GM23338 (cell line): ENCODE results near the gene ERP27. TPM values are rescaled to one million over a fixed set of nuclear protein-coding genes. Genes with fewer than 3 reads are reported as not detected.

ENCODE experiments used
- ATAC-seq: fragments of 200-7000 bp; cut with Tn5 transposase; 3 replicates; pipeline ENCODE4 v1.9.1; 2020
- DNase-seq: peaks from one replicate; pipeline ENCODE4 v3.0.0-alpha.2; 2015; ENCODE audit warnings: low spot score
- H2AFZ ChIP-seq: fragments of 200-600 bp; sonication (generic); 2 replicates; pipeline ENCODE4 v1.8.0; 2016; ENCODE audit warnings: antibody characterized with exemption, mild to moderate bottlenecking, moderate library complexity
- H3F3A ChIP-seq: fragments of 200-600 bp; sonication (generic); replicated peaks from 2 replicates; pipeline ENCODE4 v1.8.0; 2017; ENCODE audit warnings: antibody characterized with exemption, mixed run types, low read depth
- H3K27ac ChIP-seq: fragments of 200-600 bp; sonication (generic); 2 replicates; pipeline ENCODE4 v1.6.1; 2016; ENCODE audit warnings: low read depth
- H3K27me3 ChIP-seq: fragments of 200-600 bp; sonication (generic); 2 replicates; pipeline ENCODE4 v1.8.0; 2016; ENCODE audit warnings: mild to moderate bottlenecking, mixed run types, moderate library complexity; ENCODE audit not compliant: insufficient read depth
- H3K36me3 ChIP-seq: fragments of 200-600 bp; sonication (generic); 2 replicates; pipeline ENCODE4 v1.8.0; 2016; ENCODE audit warnings: mild to moderate bottlenecking; ENCODE audit not compliant: insufficient read depth
- H3K4me1 ChIP-seq: fragments of 200-600 bp; sonication (generic); 2 replicates; pipeline ENCODE4 v1.8.0; 2016; ENCODE audit warnings: mild to moderate bottlenecking, moderate library complexity; ENCODE audit not compliant: insufficient read depth
- H3K4me2 ChIP-seq: fragments of 200-600 bp; sonication (generic); 2 replicates; pipeline ENCODE4 v1.7.1; 2017; ENCODE audit warnings: mixed run types
- H3K4me3 ChIP-seq: fragments of 200-600 bp; sonication (generic); 2 replicates; pipeline ENCODE4 v1.6.1; 2016; ENCODE audit warnings: mixed run types
- H3K79me2 ChIP-seq: fragments of 200-600 bp; sonication (generic); replicated peaks from 2 replicates; pipeline ENCODE4 v1.8.0; 2017; ENCODE audit warnings: mild to moderate bottlenecking; ENCODE audit not compliant: insufficient read depth
- H3K9me2 ChIP-seq: fragments of 200-600 bp; sonication (generic); 2 replicates; pipeline ENCODE4 v1.8.0; 2017; ENCODE audit not compliant: insufficient read depth
- H4K20me1 ChIP-seq: fragments of 200-600 bp; sonication (generic); replicated peaks from 2 replicates; pipeline ENCODE4 v1.8.0; 2017; ENCODE audit warnings: mild to moderate bottlenecking; ENCODE audit not compliant: insufficient read depth
- H3K27ac Mint-ChIP-seq: 2 replicates; pipeline ENCODE4 v1.8.0; 2020; ENCODE audit warnings: inconsistent platforms, mild to moderate bottlenecking, moderate library complexity, mixed read lengths
- H3K27me3 Mint-ChIP-seq: 3 replicates; pipeline ENCODE4 v1.8.0; 2022; ENCODE audit warnings: low read depth, mild to moderate bottlenecking, moderate library complexity, mixed read lengths, inconsistent platforms; ENCODE audit not compliant: insufficient read depth, poor library complexity
- H3K36me3 Mint-ChIP-seq: 3 replicates; pipeline ENCODE4 v1.8.0; 2021; ENCODE audit warnings: low read depth, mild to moderate bottlenecking, inconsistent platforms, moderate library complexity, mixed read lengths
- H3K4me1 Mint-ChIP-seq: 3 replicates; pipeline ENCODE4 v1.8.0; 2020; ENCODE audit warnings: mild to moderate bottlenecking, inconsistent platforms, mixed read lengths
- H3K4me3 Mint-ChIP-seq: 3 replicates; pipeline ENCODE4 v1.8.0; 2021; ENCODE audit warnings: moderate library complexity, mild to moderate bottlenecking, inconsistent platforms, mixed read lengths
- H3K9me3 Mint-ChIP-seq: 3 replicates; pipeline ENCODE4 v1.8.0; 2020; ENCODE audit warnings: moderate library complexity, mild to moderate bottlenecking, inconsistent platforms, mixed read lengths
- CTCF ChIP-seq, 2 experiments: fragments of 200-600 bp in 1 of 2; sonication (generic) in 1 of 2; conservative IDR thresholded peaks; 2 replicates each; pipeline versions ENCODE4 v1.5.1 to v1.6.1; 2016 to 2017; ENCODE audit warnings: antibody characterized with exemption in 2 of 2, low read depth in 2 of 2, mild to moderate bottlenecking in 2 of 2, moderate library complexity in 1 of 2
- ETS1 ChIP-seq: IDR thresholded peaks from 2 replicates; pipeline ENCODE4 v1.6.1; 2016; ENCODE audit warnings: antibody characterized with exemption
- EZH2phosphoT487 ChIP-seq: fragments of 200-600 bp; sonication (generic); IDR thresholded peaks from one replicate; pipeline ENCODE4 v1.8.1; 2018; ENCODE audit warnings: antibody characterized with exemption; ENCODE audit not compliant: unreplicated experiment
- NANOG ChIP-seq: IDR thresholded peaks from 2 replicates; pipeline ENCODE4 v1.6.1; 2016; ENCODE audit warnings: antibody characterized with exemption, borderline replicate concordance
- ZNF331 ChIP-seq: fragments of 250-450 bp; sonication (Bioruptor Pico); IDR thresholded peaks from 2 replicates; pipeline ENCODE4 v1.5.0; 2020; ENCODE audit warnings: low read depth, mild to moderate bottlenecking, moderate library complexity
- ZNF462 ChIP-seq: fragments of 250-450 bp; sonication (Bioruptor Pico); IDR thresholded peaks from 2 replicates; pipeline ENCODE4 v1.5.0; 2020; ENCODE audit warnings: mild to moderate bottlenecking, moderate library complexity
- polyA plus RNA-seq: library from polyadenylated mRNA; unstranded; fragments of >200 nt; fragmentation: Nextera tagmentation; extraction: Ambion mirVana; gene quantifications from 2 replicates; pipeline ENCODE4 v1.2.1, GENCODE V29; 2016
- total RNA-seq: library from RNA; depleted of rRNA; stranded (reverse); fragments of >200 nt; shearing (Covaris generic); gene quantifications from 2 replicates; pipeline ENCODE4 v1.2.3, GENCODE V29; 2014

ERP27 gene
- total and polyA plus RNA-seq, 2 experiments from 2014 or later, result not detected

- TF ChIP-seq ETS1 (no peak), CTCF (conservative IDR thresholded peaks at IDR 0.05; ENCODE audit: low read depth in 2 of 2) (no peak), EZH2phosphoT487 (no peak), ZNF331 (CRISPR knock-in tag) (no peak), NANOG (no peak), ZNF462 (CRISPR knock-in tag) (no peak)
- no peak for ATAC-seq
These were observed 36.3 kb upstream of the ERP27 start for GRCh38 chr12:14974633-14975032.

More at GRCh38 chr12:14974633-14975032, 36.3 kb upstream of the ERP27 start:
- Mint-ChIP-seq H3K4me3 (no peak overlapping the region), H3K36me3 (no peaks in the 10 kb centered on the region), H3K27ac (no peak overlapping the region), H3K27me3 (no peaks in the 10 kb centered on the region), H3K9me3 (no peaks in the 10 kb centered on the region), H3K4me1 (no peaks in the 10 kb centered on the region; the same call in 2 of the 3 replicates)
- Histone ChIP-seq H3K4me3 (no peak overlapping the region), H2AFZ (no peak overlapping the region), H3K27me3 (no peaks in the 10 kb centered on the region), H3K4me2 (no peak overlapping the region), H4K20me1 (no peaks in the 10 kb centered on the region), H3K9me2 (peaks cover 3% of the 10 kb centered on the region; the same call in 1 of the 2 replicates), H3K27ac (no peak overlapping the region), H3F3A (no peaks in the 10 kb centered on the region), H3K79me2 (no peaks in the 10 kb centered on the region), H3K36me3 (no peaks in the 10 kb centered on the region), H3K4me1 (no peaks in the 10 kb centered on the region)
- DNase-seq, result no peak
